ENCODE results near the gene FAS.

- no peak for TF ChIP-seq EZH2 (IDR thresholded peaks at IDR 0.05; ENCODE audit: borderline replicate concordance, insufficient read depth, low read depth, low read length, poor library complexity, severe bottlenecking)
- TF ChIP-seq, protein P1, sequence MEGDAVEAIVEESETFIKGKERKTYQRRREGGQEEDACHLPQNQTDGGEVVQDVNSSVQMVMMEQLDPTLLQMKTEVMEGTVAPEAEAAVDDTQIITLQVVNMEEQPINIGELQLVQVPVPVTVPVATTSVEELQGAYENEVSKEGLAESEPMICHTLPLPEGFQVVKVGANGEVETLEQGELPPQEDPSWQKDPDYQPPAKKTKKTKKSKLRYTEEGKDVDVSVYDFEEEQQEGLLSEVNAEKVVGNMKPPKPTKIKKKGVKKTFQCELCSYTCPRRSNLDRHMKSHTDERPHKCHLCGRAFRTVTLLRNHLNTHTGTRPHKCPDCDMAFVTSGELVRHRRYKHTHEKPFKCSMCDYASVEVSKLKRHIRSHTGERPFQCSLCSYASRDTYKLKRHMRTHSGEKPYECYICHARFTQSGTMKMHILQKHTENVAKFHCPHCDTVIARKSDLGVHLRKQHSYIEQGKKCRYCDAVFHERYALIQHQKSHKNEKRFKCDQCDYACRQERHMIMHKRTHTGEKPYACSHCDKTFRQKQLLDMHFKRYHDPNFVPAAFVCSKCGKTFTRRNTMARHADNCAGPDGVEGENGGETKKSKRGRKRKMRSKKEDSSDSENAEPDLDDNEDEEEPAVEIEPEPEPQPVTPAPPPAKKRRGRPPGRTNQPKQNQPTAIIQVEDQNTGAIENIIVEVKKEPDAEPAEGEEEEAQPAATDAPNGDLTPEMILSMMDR (IDR thresholded peaks at IDR 0.05), result no peak
These were observed 29.3 kb upstream of the FAS start for GRCh38 chr10:88961266-88961665.

Measured in B cell (primary cell).